NCI-H1417 treated with DMSO at 0.1 percent for 48 hours (cell line): ENCODE data around the gene TSHZ2.
"Not testable (repeated sequence)": the region's sequence is repeated elsewhere in the genome, so short reads cannot be mapped to it uniquely, and the experiment has no call there.

Source experiments
- DNase-seq: peaks from one replicate; lab custom pipeline; 2025; lab: John Stamatoyannopoulos, UW

Gene TSHZ2

DNA sequence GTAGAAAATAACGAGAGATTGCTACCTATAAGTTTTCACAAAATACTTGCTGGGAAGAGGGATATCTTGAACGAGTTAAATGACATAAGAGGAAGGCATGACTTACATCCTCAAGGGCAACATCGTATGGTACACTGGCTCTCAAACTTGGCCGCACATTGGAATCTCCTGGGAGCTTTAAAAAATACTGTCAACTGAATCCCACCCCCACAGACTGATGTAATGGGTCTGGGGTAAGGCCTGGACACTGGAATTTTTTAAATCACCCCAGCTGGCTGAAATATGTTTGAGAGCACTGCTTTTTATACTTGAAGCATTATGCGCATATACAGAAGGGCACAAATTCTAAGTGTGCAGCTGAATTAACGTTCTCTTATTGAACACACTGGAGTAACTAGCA lies 8.0 kb upstream of the TSHZ2 start:
- DNase-seq, result no peak

DNA sequence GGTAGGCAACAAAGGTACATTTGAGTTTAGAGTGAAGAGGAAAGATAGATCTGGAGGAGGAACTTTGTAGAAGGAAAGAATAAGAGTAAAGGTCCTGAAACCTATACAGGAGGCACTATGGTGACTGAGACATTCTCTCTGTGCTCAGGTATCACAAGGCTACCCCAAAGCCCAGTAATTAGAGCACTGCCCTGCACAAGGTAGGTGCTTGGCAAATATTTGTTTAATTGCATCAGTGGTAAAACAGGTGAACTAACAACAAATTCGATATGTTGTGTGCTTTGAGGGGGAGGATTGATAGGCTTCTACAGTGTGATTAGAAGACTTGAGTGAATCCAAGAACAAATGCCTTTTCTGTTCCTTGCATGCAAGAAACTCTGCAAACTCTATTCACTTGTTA lies 6.8 kb upstream of the TSHZ2 start:
- DNase-seq, result no peak

DNA sequence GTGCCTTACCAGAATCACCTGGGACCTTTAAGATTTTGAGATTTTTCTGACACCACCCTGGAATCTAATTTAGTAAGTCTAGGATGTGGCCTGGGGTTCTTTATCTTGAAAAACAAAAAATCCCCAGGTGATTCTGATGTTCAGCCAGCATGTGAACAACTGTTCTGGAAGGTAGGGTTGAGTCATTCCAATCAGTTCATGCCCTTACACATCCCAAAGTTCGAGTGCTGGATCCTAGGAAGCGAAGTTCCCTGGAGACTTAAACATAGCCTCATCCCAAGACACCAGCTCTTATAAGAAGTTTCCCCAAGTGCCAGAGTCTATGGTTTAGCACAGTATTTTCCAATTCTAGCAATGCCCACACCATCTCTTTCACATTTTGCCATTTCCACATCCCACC lies 6.3 kb upstream of the TSHZ2 start:
- no peak for DNase-seq

DNA sequence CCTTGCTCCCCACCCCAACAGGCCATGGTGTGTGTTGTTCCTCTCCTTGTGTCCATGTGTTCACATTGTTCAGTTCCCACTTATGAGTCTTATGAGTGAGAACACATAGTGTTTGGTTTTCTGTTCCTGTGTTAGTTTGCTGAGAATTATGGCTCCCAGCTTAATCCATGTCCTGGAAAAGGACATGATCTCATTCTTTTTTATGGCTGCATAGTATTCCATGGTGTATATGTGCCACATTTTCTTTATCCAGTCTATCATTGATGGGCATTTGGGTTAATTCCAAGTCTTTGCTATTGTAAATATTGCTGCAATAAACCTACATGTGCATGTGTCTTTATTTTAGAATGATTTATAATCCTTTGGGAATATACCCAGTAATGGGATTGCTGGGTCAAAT lies 5.6 kb upstream of the TSHZ2 start:
- not testable (repeated sequence) for DNase-seq

DNA sequence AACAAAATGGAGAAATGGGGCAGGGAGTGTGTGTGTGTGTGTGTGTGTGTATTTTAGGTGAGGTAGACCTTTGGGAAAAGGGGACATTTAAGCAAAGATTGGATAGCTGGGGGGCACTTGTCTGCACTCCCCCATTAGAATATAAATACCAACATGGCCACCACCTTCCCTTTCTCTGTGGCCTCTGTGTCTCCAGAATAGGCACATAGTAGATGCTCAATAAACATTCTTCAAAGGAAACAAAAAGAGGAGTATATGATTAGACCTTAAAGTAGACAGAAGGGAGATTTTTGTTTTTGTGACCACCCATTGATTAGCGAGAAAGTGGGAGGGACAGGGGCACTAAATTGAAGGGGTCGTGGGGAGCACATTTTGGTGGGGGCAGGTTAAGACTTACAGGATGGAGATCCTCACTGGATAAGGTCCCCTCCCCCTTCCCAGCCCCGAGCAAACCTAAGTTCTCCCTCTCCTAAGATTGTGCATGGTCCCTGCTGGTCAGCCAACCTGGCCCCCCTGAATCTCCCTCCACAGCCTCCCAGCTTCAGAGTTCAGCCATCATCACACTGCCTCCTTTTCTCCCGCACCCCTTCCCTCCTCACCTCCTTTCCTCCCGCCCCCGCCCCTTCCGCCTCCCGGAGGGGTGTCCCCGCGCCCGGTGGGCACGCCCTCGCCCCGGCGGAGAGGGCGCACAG lies 514 bp upstream of the TSHZ2 start:
- no peak for DNase-seq

DNA sequence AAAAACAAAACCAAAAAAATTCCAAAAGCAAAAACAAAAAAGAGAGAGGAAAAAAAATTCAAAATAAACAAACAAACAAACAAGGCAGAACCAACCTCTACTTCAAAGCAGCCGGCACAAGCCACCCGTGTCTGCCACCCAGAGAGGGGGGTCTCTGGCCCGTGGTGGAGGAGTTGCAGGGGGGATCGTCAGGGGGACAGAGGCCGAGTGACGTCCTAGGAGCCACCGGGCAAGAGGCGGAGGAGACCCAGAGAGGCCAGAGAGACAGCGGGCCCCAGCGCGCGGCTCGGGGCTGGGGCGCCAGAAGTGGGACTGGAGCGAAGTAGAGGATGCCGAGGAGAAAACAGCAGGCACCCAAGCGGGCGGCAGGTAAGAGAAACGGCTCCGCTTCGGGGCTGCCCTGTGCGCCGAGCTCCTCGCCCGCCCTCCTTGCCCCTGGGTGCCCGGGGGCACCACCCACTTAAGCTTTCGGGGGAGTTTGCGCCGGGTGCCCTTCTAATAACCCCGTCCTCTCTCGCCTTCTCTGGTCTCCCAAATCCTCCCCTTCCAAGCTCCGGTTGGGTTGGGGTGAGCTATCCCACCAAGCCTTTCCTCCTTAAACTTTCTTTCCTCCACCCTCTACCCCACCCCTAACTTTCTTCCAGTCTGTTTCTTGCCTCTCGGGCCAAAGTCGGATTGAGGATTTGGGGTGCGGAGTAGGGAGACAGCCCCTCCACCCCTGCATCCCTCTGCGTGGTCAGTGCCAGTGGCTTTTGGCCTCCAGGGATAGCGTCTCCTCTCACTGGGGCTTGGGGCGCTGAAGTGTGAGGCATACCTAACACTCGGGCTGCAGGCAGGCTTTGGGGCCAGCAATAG lies 1.0 kb downstream of the TSHZ2 start:
- DNase-seq, result no peak

DNA sequence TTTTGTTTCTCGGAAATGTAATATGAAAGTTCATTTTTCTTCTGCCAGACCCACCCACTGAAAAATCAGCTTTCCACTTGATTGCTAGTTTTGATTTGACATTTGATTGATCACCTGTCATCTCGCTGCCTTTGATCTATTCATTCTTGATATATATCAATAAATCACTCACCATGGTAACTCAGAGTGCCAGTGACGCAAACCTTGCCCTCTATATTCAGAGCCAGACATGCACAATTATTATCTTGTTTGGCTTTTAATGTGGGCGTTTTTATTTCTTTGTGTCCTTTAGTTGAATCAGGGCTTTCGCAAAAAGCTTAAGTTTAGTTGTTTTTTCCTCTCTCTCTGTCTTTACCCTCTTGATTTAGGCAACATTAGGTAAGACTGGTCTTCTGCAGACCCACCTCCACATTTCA lies 2.0 kb downstream of the TSHZ2 start:
- DNase-seq, result no peak

DNA sequence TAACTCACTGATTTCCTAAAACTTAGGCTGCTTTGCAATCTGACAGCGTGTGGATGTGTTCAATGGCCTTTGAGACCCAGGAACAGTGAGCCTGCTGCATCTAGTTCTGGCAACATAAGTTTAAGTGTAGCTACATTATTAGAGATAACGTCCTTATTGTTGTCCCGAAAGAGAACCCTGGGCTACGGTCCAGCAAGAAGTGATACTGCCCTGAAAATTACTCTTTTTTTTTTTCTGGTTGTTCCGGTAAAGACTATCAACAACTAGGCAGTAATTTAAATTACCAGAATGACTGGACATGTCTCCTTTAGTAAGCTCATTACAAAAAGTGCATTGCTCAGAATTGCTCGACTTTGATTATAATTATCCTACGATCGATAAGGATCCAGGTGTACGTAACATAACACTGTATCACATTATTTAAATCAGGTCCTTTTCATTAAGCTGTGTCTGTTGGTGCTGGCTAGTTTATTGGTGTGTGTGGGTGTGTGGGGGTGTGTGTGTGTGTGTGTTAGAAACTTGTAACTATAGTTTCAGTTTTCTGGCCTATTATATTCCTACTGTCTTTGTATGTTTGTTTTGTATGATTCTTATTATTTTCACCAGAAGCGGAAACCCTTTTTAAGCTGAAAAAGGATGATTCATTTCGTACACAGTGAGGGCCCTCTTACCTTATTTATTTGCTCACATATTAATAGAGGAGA lies 3.0 kb downstream of the TSHZ2 start:
- no peak for DNase-seq

DNA sequence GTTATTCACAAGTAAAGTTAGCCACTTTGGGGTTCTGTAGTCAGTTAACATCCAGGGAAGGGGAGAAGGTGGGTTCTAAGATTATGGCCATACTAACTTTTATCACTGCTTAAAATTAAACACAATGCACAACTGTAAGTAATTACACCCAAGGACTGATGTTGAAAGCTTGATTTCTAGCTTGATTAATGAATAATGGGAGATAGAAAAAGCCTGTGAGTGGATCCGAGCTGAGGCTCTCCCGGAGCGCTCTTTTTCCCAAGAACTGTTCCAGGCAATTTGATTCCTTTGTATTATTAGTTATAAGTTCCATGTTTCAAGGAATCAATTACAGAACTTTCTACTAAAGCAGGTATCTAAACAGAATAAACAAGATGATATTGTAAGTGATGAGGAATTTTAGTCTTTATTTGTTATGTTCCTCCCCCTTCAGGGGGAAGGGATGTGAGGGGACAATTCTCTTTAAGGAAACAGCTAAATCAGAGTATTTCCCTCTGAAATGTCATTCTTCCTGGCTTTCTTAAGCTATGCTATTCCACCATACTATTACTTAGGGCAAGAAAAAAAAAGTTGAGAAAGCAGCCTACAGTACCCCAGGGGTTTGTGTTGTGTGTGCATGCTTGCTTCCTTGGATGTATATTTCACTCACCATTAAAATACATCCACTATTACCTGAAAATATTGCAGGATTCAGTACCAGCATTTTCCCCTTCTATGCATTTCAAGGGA lies 3.8 kb downstream of the TSHZ2 start:
- no peak for DNase-seq

DNA sequence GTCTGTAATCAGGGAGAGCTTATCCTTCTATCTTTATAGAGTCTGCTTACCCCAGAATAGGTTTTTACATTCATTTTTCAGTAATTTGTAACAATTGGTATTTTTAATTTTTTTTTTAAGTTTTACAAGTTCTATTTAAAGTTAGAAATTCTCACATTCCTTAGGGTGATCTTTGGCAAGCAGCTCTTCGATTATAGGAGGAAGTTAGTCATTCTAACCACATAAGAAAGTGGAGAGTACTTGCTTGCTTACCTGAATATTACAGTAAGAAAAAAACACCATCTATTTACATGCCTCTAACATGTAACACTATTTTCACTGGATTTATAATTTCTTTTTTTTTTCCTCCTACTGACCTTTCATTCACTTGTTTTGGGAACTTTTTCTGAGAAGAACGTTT lies 6.7 kb downstream of the TSHZ2 start:
- DNase-seq, result no peak

DNA sequence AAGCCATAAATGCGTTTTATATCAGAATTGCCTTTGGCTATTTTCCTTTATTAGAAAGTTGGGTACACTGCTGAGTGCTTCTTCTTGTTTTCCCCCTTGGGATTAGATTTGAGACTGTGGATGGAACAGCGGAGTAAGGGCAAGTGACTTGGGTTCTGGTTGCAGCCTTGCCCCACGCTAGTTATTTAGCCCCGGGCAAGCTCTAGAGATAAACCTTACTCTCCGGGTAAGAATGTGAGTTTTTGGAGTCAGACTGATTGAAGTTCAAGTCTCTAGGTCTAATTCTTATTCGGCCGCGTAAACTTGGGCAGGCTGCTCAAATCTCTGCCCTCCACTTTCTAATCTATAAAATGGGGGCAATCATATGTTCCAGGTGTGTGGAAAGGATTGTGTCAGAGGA lies 8.9 kb downstream of the TSHZ2 start:
- DNase-seq, result no peak

DNA sequence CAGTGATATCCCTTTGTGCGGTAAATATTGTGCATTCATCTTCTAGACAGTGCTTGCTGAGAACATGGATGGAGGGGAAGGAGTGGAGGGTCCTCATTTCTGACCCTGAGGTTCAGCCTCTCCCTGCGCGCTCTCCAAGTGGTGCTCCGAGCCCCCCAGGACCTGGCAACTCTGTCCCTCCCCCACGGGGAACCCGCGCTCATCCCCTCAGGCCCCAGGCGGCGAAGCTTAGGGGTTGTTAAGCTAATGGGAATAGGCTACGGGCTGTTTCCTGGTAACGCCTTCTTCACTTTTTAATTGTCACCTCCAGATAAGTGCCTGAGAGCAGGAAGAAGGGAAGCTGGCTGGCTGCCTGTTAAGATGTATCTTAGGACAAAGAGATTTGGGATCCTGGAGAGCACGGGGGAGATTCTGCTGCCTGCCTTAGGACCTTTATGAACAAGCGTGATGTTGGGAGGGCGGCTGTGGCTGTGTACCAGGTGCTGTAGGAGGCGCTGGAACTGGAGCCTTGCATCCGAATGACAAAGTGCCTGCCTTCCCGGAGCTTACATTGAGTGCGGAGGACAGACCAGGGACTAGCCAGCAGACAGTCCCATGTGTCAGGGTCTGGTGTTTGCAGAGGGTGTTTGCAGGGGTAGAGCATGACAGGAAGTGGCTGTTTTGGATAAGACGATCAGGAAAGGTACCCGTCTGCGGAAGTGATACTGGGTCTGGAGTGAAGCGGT lies 11.7 kb downstream of the TSHZ2 start:
- DNase-seq, result no peak

DNA sequence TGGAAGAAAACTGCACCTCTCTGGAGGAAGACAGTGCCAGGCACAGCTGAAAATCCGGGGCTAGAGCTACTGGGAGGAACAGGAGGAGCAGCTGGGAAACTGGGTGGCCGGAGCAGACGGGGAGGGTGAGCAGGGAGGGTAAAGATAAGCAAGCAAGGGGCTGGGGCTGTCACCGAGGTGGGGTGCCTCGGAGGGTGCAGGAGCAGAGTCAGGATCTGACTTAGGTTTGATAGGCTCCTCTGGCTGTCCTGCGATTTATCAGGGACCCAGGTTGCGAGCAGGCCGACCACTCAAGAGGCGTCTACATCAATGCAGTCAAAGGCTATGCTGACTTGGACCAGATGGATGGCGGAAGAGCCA lies 12.3 kb downstream of the TSHZ2 start:
- no peak for DNase-seq

DNA sequence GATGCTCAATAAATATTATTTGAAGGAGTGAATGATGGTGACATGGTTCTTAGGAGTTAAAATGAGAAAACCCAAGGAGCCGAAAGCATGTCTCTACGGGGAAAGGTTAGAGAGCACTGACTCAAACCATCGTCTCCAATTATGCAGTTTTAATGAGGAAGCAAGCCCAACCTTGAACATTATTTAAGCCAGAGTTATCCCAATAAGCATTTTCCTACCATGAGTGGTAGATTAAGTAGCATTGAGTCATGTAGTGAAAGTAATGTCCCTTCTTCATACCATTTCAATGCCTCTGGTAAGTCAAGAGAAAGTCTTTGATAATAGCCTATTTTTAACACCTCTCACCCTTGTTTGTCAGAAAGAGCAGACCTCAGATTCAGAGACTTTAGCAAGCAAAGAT lies 13.5 kb downstream of the TSHZ2 start:
- no peak for DNase-seq

DNA sequence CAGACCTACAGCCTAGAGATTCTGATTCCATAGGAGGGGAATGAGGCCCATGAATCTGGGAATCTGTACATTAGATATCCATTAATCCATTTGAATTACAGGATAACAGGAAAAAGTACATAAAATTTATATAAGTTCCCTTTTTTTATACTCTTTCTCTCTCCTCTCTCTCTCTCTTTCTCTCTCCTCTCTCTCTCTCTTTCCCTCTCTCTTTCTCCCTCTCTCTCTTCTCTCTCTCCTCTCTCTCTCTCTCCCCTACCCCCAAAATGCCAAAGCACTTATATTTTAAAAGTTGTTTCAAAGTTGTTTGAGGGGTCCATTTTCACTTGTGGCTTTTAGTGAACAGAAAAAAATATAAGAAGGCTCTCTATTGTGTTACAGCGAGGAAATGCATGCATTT lies 15.1 kb downstream of the TSHZ2 start:
- no peak for DNase-seq

DNA sequence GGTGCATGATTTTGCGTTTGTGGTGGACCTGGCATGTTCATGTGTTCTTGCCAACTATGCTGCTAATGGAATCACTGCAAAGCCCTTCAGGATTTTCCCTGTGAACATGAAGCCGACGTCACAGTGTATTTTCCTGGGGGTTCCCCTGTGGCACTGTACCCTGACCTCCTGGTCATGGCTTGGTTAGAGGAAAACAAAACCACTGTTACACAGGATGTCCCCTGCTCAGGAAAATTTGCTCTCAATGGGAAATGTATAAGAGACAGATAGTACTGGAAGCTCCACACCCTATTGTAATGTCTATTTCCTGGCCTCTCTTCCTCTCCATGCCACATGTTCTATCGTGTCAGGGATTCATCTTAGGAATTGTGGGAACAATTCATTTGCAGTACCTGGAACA lies 19.7 kb downstream of the TSHZ2 start:
- DNase-seq, result no peak

DNA sequence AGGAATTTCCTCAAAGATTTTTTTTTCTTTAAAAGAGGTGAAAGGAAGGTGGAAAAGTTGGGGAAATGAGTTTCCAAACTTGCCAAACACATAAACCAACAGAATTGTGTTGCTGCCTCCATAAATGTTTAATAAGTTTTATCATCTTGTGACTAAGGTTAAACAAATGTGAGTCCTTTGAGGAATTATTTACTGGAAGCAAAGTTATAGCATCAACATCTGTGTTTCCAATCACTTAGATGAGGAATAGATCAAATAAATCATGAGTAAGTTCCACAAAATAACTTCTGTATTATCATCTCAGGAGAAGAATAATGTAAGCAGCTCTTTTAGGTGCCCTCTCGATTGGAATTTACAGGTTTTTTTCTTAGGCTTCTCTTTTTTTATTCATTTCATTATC lies 20.5 kb downstream of the TSHZ2 start:
- DNase-seq, result no peak

DNA sequence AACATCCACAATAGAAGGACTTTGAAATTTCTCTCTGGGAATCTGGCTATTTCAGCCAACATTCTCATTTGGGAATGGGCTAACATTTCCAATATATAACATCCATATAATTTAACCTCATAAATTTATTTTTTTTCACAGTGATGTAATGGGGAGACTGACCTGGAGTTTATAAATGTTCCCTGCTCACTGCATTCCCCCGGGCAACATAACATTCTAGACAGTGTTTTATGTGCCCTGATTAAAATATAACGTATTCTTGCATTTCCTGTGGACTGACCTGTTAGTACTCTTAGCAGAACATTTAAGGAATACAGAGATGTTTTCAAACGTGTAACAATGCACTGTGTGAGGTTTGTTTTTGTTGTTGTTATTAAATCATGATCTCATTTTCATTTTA lies 20.9 kb downstream of the TSHZ2 start:
- no peak for DNase-seq

DNA sequence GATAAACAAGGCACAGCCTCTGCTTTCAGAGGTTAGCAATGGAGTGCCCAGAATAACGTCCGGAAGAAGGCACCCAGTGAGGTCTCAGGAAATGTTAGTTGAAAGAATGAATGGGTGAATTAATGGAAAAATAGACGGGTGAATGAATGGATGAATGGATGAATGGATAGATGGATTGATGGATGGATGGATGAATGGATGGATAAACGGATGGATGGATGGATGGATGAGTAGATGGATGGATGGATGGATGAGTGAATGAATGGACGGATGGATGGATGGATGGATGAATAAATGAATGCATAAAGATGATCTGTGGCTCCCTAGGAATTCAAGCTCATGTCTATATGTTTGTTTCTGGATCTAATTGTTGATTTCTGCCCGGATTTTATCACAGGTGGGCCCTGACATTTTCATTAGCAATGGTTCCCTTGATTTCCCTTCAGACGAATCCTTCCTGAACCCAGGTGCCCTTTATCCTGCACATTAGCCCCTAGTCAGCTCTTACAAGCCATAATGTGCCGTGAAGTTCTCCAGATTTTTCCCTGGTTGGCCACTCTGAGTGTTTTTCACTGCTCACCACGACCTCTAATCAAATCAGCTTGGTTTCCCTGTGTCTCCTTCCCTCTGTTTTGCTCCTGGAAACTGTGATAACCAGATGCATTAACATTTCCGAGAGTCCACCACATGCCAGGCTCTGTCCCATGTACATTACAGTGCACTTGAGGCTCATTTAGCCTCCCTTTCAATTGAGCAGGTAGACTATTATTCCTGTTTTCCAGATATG lies 22.2 kb downstream of the TSHZ2 start:
- no peak for DNase-seq

DNA sequence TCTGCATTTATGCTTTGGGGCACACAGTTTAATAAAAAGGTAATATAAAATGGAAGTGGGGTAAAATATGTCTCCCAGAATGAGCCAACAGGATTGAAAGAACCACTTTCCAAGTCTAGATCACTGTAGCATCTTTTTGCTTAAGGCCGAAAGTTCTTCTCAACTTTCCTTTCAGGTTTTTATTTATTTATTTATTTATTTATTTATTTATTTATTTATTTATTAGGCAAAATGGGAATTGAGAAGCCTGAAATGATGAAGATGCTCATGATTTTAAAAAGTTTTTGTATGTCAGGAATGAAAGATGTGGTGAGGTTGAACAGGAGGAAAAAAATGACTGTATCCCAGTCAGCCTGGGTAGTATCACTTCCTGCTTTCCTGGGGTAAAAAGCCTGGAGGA lies 24.0 kb downstream of the TSHZ2 start:
- DNase-seq, result no peak

DNA sequence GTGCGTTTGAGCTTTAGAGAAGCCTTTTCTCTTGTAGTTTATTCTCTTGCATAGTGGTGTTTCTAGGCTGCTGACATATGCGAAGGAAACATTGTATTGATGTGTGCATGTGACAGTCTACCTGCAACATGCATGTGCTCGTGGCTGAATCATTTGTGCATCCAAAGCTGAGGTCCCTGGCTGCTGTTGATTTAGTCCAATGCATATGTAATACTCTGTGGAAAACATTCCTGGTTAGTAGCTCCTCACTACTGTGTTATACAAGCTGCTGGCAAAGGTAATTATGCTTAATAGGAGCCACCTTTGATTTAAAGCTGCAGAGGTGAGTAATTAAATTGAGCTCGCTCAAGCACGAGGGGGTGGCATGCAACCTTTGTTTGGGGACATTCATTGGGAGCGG lies 24.5 kb downstream of the TSHZ2 start:
- no peak for DNase-seq
